Smooth muscle cell (in vitro differentiated cells): ENCODE data around the gene C1orf52. TPM values are rescaled to one million over a fixed set of nuclear protein-coding genes. Genes with fewer than 3 reads are reported as not detected.

Experiments used
- DNase-seq: peaks from one replicate; lab custom pipeline; 2025; ENCODE audit not compliant: unreplicated experiment; lab: John Stamatoyannopoulos, UW
- H2AFZ ChIP-seq: fragments of 200-600 bp; sonication (generic); 2 replicates; pipeline ENCODE4 v1.6.0; 2016; ENCODE audit warnings: antibody characterized with exemption, low read depth, mild to moderate bottlenecking
- H3F3A ChIP-seq: fragments of 200-600 bp; sonication (generic); 2 replicates; pipeline ENCODE4 v1.6.0; 2017; ENCODE audit warnings: antibody characterized with exemption, low read depth
- H3K27ac ChIP-seq: fragments of 200-600 bp; sonication (generic); 2 replicates; pipeline ENCODE4 v1.5.1; 2016; ENCODE audit warnings: low read depth, mild to moderate bottlenecking
- H3K27me3 ChIP-seq: fragments of 200-600 bp; sonication (generic); 2 replicates; pipeline ENCODE4 v1.6.1; 2016; ENCODE audit warnings: low read depth, mild to moderate bottlenecking
- H3K36me3 ChIP-seq: fragments of 200-600 bp; sonication (generic); 2 replicates; pipeline ENCODE4 v1.5.1; 2016; ENCODE audit warnings: low read depth
- H3K4me1 ChIP-seq: fragments of 200-600 bp; sonication (generic); 2 replicates; pipeline ENCODE4 v1.5.1; 2016; ENCODE audit warnings: low read depth
- H3K4me2 ChIP-seq: fragments of 200-600 bp; sonication (generic); 2 replicates; pipeline ENCODE4 v1.6.0; 2016; ENCODE audit warnings: mild to moderate bottlenecking
- H3K4me3 ChIP-seq: fragments of 200-600 bp; sonication (generic); 2 replicates; pipeline ENCODE4 v1.5.1; 2016; ENCODE audit warnings: mild to moderate bottlenecking
- H3K79me2 ChIP-seq: fragments of 200-600 bp; sonication (generic); 2 replicates; pipeline ENCODE4 v1.6.0; 2016; ENCODE audit warnings: low read depth, mild to moderate bottlenecking
- H3K9ac ChIP-seq: fragments of 200-600 bp; sonication (generic); 2 replicates; pipeline ENCODE4 v1.6.0; 2016; ENCODE audit warnings: low read depth
- H3K9me3 ChIP-seq: fragments of 200-600 bp; sonication (generic); replicated peaks from 2 replicates; pipeline ENCODE4 v1.5.1; 2016; ENCODE audit warnings: low read depth
- H4K20me1 ChIP-seq: fragments of 200-600 bp; sonication (generic); 2 replicates; pipeline ENCODE4 v1.6.0; 2016; ENCODE audit warnings: low read depth
- CTCF ChIP-seq: fragments of 200-600 bp; sonication (generic); IDR thresholded peaks from 2 replicates; pipeline ENCODE4 v1.5.1; 2017; ENCODE audit warnings: borderline replicate concordance, mild to moderate bottlenecking, antibody characterized with exemption; ENCODE audit not compliant: insufficient read depth, poor library complexity, severe bottlenecking
- WGBS: methylation state at CpG from one replicate; pipeline ENCODE4 v1.1.7; 2016; ENCODE audit warnings: low lambda C conversion rate; 5-methylcytosine and 5-hydroxymethylcytosine counted together
- polyA plus RNA-seq: library from polyadenylated mRNA; unstranded; fragments of >200 nt; fragmentation: Nextera tagmentation; extraction: Ambion mirVana; gene quantifications from 2 replicates; pipeline ENCODE4 v1.2.1, GENCODE V29; 2016
- total RNA-seq: library from RNA; depleted of rRNA; stranded (reverse); fragments of >200 nt; gene quantifications from 2 replicates; pipeline ENCODE4 v1.2.3, GENCODE V29; 2014

C1orf52 gene
- total and polyA plus RNA-seq, 2 experiments from 2014 or later = 39.4 to 46.4 TPM

GRCh38 chr1:85276215-85276977, 16.9 kb upstream of the C1orf52 start, which contains the start of gene BCL10:
Gene BCL10 (minus strand): TSS chr1:85276632. CDS start chr1:85276352, 280 bp downstream.
- H3K9me3 ChIP-seq = no peaks in the 10 kb centered on the region
- H2AFZ ChIP-seq = no peak within 1 kb of the TSS
- no peak for TF ChIP-seq CTCF
- peak within 1 kb of the TSS; percentile 94 for H3K27ac ChIP-seq
- peaks cover 43% of the 10 kb centered on the region for H3K79me2 ChIP-seq
- no peaks in the 10 kb centered on the region for H3K36me3 ChIP-seq
- WGBS = under 1% methylated on average over 67 of the region's 78 CpGs
- peaks cover 40% of the 10 kb centered on the region for H4K20me1 ChIP-seq
- H3F3A ChIP-seq = peaks cover 17% of the 10 kb centered on the region
- peak within 1 kb of the TSS; percentile 90 for H3K9ac ChIP-seq
- H3K27me3 ChIP-seq = no peaks in the 10 kb centered on the region
- DNase-seq = peak; percentile 92
- peaks cover 15% of the 10 kb centered on the region for H3K4me1 ChIP-seq
- H3K4me2 ChIP-seq = peak within 1 kb of the TSS; percentile 87
- peak within 1 kb of the TSS; percentile 77 for H3K4me3 ChIP-seq

- Histone ChIP-seq H3K36me3 (peaks cover under 1% of the 10 kb centered on the region), H3K4me1 (peaks cover 15% of the 10 kb centered on the region), H3K9ac (peak overlapping the region; percentile 90), H3K27me3 (no peaks in the 10 kb centered on the region), H3F3A (peaks cover 17% of the 10 kb centered on the region), H4K20me1 (peaks cover 46% of the 10 kb centered on the region), H3K4me3 (peak overlapping the region; percentile 77), H3K9me3 (no peaks in the 10 kb centered on the region), H2AFZ (no peak overlapping the region), H3K4me2 (peak overlapping the region; percentile 87), H3K27ac (peak overlapping the region; percentile 94), H3K79me2 (peaks cover 48% of the 10 kb centered on the region)
- DNase-seq = no peak
- no peak for TF ChIP-seq CTCF
- whole genome bisulfite sequencing = 5% methylated on average over 13 of the region's 13 CpGs
Observed at GRCh38 chr1:85275701-85276214, 16.3 kb upstream of the C1orf52 start.

DNA sequence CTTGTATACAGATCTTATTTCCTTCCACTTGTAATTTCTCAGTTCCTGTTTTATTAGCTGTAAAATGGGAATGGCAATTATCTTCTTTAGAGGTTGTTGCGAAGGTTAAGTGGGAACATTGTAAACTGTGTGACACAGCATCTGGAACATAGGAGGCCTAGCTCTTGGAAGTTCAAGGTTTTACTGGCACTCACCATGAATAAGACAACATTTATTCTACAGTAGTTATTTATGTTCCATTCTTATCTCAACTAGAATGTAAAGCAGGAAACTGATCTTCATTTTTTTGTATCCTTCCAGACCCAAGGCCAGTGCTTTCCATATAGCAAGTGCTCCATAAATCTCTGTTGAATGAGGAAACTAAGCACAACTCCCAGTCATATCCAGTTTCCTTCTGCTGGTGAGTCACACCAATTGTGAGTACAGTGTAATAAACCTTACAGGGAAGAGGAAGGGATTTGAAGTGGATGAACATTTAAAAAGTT, 15.5 kb upstream of the C1orf52 start:
- H4K20me1 ChIP-seq = peaks cover 53% of the 10 kb centered on the region
- H3K9me3 ChIP-seq = no peaks in the 10 kb centered on the region
- TF ChIP-seq CTCF = no peak
- peak overlapping the region; percentile 87 for H3K4me2 ChIP-seq
- DNase-seq = no peak
- H3F3A ChIP-seq = peaks cover 17% of the 10 kb centered on the region
- H3K27me3 ChIP-seq = no peaks in the 10 kb centered on the region
- 30% methylated on average over 1 of the region's 1 CpG for WGBS
- no peak overlapping the region for H2AFZ ChIP-seq
- H3K4me1 ChIP-seq = peaks cover 15% of the 10 kb centered on the region
- peaks cover 56% of the 10 kb centered on the region for H3K79me2 ChIP-seq
- peak overlapping the region; percentile 77 for H3K4me3 ChIP-seq
- H3K9ac ChIP-seq = peak overlapping the region; percentile 90
- H3K36me3 ChIP-seq = peaks cover 8% of the 10 kb centered on the region
- H3K27ac ChIP-seq = peak overlapping the region; percentile 94
